Testis (tissue), 2 donors: ENCODE measurements around the gene KCNMB3.

ENCODE experiments used
- POLR2A ChIP-seq: fragments of 450-650 bp; IDR thresholded peaks from one replicate; pipeline ENCODE4 v1.6.1; 2017; ENCODE audit warnings: antibody characterized with exemption, mild to moderate bottlenecking, moderate library complexity
- TF ChIP-seq, protein P1 (sequence below), 3 experiments: fragments of 450-650 bp in 2 of 3; fragments of 200-600 bp in 1 of 3; sonication (generic) in 1 of 3; IDR thresholded peaks; one replicate each; pipeline ENCODE4 v1.5.1; 2016 to 2019; ENCODE audit warnings: antibody characterized with exemption in 3 of 3, mild to moderate bottlenecking in 2 of 3, moderate library complexity in 1 of 3

DNA sequence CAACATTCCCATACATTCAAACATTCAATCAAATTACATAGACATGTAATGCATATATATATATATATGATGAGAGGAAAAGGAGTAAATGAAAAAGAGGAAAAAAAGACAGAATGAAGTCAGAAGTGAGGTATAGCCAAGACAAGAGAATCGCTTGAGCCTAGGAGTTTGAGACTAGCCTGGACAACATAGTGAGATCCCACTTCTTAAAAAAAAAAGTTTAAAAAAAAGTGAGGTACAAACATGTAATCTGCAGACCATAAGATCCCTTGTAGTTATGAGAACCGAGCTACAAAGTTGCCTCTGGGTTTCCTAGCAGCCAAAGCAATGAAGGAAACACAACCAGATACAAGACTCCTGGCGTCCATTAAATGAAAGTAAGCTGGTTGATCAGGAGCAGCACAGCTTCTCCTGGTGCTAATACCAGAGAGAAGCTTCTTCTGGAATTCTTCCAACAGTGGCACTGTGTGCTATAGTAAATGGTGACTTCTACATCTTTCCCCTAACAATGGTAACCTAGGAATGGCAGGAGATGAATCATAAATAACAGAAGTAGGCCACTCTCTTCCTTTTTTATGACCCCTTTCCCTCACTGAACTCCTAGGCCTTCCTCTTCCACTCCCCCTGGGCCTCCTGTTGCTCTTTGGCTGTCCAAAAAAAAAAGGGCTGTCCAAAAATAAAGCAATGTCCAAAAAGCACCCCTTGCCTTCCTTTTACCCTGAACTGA, 3.5 kb downstream of the KCNMB3 start:
- TF ChIP-seq, protein P1, sequence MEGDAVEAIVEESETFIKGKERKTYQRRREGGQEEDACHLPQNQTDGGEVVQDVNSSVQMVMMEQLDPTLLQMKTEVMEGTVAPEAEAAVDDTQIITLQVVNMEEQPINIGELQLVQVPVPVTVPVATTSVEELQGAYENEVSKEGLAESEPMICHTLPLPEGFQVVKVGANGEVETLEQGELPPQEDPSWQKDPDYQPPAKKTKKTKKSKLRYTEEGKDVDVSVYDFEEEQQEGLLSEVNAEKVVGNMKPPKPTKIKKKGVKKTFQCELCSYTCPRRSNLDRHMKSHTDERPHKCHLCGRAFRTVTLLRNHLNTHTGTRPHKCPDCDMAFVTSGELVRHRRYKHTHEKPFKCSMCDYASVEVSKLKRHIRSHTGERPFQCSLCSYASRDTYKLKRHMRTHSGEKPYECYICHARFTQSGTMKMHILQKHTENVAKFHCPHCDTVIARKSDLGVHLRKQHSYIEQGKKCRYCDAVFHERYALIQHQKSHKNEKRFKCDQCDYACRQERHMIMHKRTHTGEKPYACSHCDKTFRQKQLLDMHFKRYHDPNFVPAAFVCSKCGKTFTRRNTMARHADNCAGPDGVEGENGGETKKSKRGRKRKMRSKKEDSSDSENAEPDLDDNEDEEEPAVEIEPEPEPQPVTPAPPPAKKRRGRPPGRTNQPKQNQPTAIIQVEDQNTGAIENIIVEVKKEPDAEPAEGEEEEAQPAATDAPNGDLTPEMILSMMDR (IDR thresholded peaks at IDR 0.05), result no peak
- TF ChIP-seq POLR2A, result no peak
